ENCODE data around the gene HDDC3. TPM values are rescaled to one million over a fixed set of nuclear protein-coding genes. Genes with fewer than 3 reads are reported as not detected.

HDDC3 gene
- total and polyA plus RNA-seq, 9 of the 15 experiments (the other 6 are each of a cell fraction or from before 2014, with no cell fraction given), result 14.9 to 55.8 (median 36.9) TPM

DNA sequence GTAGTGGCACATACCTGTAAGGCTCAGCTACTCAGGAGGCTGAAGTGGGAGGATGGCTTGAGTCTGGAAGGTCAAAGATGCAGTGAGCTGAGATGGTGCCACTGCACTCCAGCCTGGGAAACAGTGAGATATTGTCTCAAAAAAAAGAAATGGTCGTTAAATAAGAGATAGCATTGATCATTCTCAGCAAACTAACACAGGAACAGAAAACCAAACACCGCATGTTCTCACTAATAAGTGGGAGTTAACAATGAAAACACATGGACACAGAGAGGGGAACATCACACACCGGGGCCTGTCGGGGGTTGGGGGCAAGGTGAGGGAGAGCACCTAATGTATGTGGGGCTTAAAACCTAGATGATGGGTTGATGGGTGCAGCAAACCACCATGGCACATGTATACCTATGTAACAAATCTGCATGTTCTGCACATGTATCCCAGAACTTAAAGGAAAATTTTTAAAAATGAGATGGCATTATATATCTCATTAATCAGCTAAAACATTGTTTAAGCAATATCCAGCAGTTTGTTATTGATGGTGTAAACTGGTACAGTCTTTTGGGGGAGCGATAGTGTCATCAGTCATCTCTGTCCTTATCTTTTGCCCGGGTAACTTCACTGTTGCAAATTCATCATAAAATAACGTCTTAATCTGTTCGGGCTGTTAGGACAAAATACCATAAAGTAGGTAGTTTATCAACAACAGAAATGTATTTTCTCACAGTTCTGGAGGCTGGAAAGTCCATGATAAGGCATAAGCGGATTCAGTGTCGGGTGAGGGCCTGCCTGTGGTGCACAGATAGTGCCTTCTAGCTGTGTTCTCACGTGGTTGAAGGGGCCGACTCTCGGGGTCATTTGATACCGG lies 30.9 kb downstream of the HDDC3 start (continued):
- no peak for TF ChIP-seq NR4A1 (CRISPR knock-in tag; IDR thresholded peaks at IDR 0.05)
- peak; percentile 88 for TF ChIP-seq NR4A1 (tag; IDR thresholded peaks at IDR 0.05)
- no peak for TF ChIP-seq ASH1L (IDR thresholded peaks at IDR 0.05; ENCODE audit: borderline replicate concordance, low read depth, partially characterized antibody)
- TF ChIP-seq FUS (optimal IDR thresholded peaks at IDR 0.05; ENCODE audit: low read depth, low read length), result peak; percentile 38
- TF ChIP-seq MLX (CRISPR knock-in tag; conservative IDR thresholded peaks at IDR 0.05), result no peak
- TF ChIP-seq ZNF79 (CRISPR knock-in tag; IDR thresholded peaks at IDR 0.05; ENCODE audit: low read depth), result no peak
- no peak for TF ChIP-seq SAFB2 (IDR thresholded peaks at IDR 0.05; ENCODE audit: borderline replicate concordance, low read depth, low read length, severe bottlenecking)
- TF ChIP-seq ETV1 (tag; conservative IDR thresholded peaks at IDR 0.05; ENCODE audit: low read depth), result peak; percentile 58
- peak; percentile 76; the same call in 1 of the 2 replicates for TF ChIP-seq ZBTB9 (CRISPR knock-in tag; IDR thresholded peaks at IDR 0.05)
- TF ChIP-seq, protein P1, sequence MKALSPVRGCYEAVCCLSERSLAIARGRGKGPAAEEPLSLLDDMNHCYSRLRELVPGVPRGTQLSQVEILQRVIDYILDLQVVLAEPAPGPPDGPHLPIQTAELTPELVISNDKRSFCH (CRISPR knock-in tag; IDR thresholded peaks at IDR 0.05), result no peak
- TF ChIP-seq, protein P1 (tag; IDR thresholded peaks at IDR 0.05), result peak; percentile 58; the same call in 1 of the 2 replicates
- TF ChIP-seq SLC30A9 (CRISPR knock-in tag; IDR thresholded peaks at IDR 0.05), result no peak
- no peak for TF ChIP-seq XRCC4 (IDR thresholded peaks at IDR 0.05; ENCODE audit: extremely low read depth, insufficient read depth, insufficient read length)
- peak; percentile 97 for TF ChIP-seq DMBX1 (CRISPR knock-in tag; IDR thresholded peaks at IDR 0.05; ENCODE audit: borderline replicate concordance)
- TF ChIP-seq TGIF2 (CRISPR knock-in tag; IDR thresholded peaks at IDR 0.05), result no peak
- TF ChIP-seq SMARCA5 (IDR thresholded peaks at IDR 0.05), result no peak
- no peak for TF ChIP-seq RBM25 (IDR thresholded peaks at IDR 0.05; ENCODE audit: low read depth, low read length, severe bottlenecking)
- TF ChIP-seq MTA3 (IDR thresholded peaks at IDR 0.05; ENCODE audit: borderline replicate concordance), result peak; percentile 53
- TF ChIP-seq FOSL1 (tag; conservative IDR thresholded peaks at IDR 0.05), result peak; percentile 89
- peak; percentile 76; the same call in 1 of the 2 replicates for TF ChIP-seq BACH1 (tag; IDR thresholded peaks at IDR 0.05)
- TF ChIP-seq ZNF384 (IDR thresholded peaks at IDR 0.05; ENCODE audit: low read depth, low read length), result no peak
- TF ChIP-seq ZNF695 (CRISPR knock-in tag; IDR thresholded peaks at IDR 0.05), result no peak
- peak; percentile 76 for TF ChIP-seq ZEB2 (IDR thresholded peaks at IDR 0.05)
- peak; percentile 99 for TF ChIP-seq CC2D1A (IDR thresholded peaks at IDR 0.05)
- TF ChIP-seq, protein P2, sequence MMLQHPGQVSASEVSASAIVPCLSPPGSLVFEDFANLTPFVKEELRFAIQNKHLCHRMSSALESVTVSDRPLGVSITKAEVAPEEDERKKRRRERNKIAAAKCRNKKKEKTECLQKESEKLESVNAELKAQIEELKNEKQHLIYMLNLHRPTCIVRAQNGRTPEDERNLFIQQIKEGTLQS (IDR thresholded peaks at IDR 0.05), result peak; percentile 77
- TF ChIP-seq, protein P2 (CRISPR knock-in tag; conservative IDR thresholded peaks at IDR 0.05), result no peak
